Breast epithelium (tissue), 4 donors: Measurements from ENCODE around the gene CAMTA1. TPM values are rescaled to one million over a fixed set of nuclear protein-coding genes. Genes with fewer than 3 reads are reported as not detected.
A peak's percentile ranks its signal among the peaks of the same experiment; 100 is the strongest.

Experiments
- DNase-seq, 2 donors: peaks; one replicate each; pipeline ENCODE4 v3.0.0-alpha.2; 2019; ENCODE audit warnings: low spot score in 2 of 2
- H3K27ac ChIP-seq, 2 donors: fragments of 200-600 bp; sonication (generic) in 1 of 2; one replicate each; pipeline ENCODE4 v1.5.1; 2016 to 2019; ENCODE audit warnings: mild to moderate bottlenecking in 1 of 2
- H3K27me3 ChIP-seq, 2 donors: fragments of 200-600 bp; sonication (generic) in 1 of 2; one replicate each; pipeline versions ENCODE4 v1.5.1 to v1.6.0; 2017 to 2019; ENCODE audit warnings: control low read depth in 1 of 2, mild to moderate bottlenecking in 1 of 2
- H3K36me3 ChIP-seq: fragments of 200-600 bp; one replicate; pipeline ENCODE4 v1.5.1; 2019
- H3K4me1 ChIP-seq, 2 donors: fragments of 200-600 bp; sonication (generic); one replicate each; pipeline ENCODE4 v1.5.1; 2016 to 2019; ENCODE audit warnings: control low read depth in 1 of 2
- H3K4me3 ChIP-seq, 3 donors: fragments of 200-600 bp; sonication (generic); 1 replicate in 2 of 3; 2 replicates in 1 of 3; pipeline ENCODE4 v1.5.1; 2016 to 2019; ENCODE audit warnings: mild to moderate bottlenecking in 3 of 3, moderate library complexity in 2 of 3
- H3K9me3 ChIP-seq, 2 donors: fragments of 200-600 bp; sonication (generic) in 1 of 2; one replicate each; pipeline ENCODE4 v1.5.1; 2016 to 2019; ENCODE audit warnings: control low read depth in 1 of 2
- POLR2A ChIP-seq: fragments of 450-650 bp; IDR thresholded peaks from one replicate; pipeline ENCODE4 v1.6.1; 2016; ENCODE audit warnings: antibody characterized with exemption, mild to moderate bottlenecking, moderate library complexity
- POLR2AphosphoS5 ChIP-seq, 3 donors: sonication (generic); formaldehyde crosslinking; IDR thresholded peaks; one replicate each; pipeline ENCODE4 v1.6.1; 2017; ENCODE audit warnings: antibody characterized with exemption in 3 of 3
- intact Hi-C: fragments of 100-400 bp; cut with DNase I; formaldehyde crosslinking; loops from one replicate; pipeline ENCODE4 v1.15.1; 2023; ENCODE audit warnings: low total_unique reads
- total RNA-seq, 3 donors: library from RNA; depleted of rRNA; stranded (reverse); fragments of >200 nt; gene quantifications; one replicate each; pipeline ENCODE4 v1.1.0, GENCODE V29; 2016
- TF ChIP-seq, protein P1 (sequence below), 3 donors: fragments of 450-650 bp; IDR thresholded peaks; one replicate each; pipeline ENCODE4 v1.5.1; 2016 to 2017; ENCODE audit warnings: antibody characterized with exemption in 3 of 3, mild to moderate bottlenecking in 3 of 3, moderate library complexity in 3 of 3

CAMTA1 gene
- total RNA-seq, 3 donors from 2014 or later, result 53.4 to 84.0 (median 61.9) TPM

DNA sequence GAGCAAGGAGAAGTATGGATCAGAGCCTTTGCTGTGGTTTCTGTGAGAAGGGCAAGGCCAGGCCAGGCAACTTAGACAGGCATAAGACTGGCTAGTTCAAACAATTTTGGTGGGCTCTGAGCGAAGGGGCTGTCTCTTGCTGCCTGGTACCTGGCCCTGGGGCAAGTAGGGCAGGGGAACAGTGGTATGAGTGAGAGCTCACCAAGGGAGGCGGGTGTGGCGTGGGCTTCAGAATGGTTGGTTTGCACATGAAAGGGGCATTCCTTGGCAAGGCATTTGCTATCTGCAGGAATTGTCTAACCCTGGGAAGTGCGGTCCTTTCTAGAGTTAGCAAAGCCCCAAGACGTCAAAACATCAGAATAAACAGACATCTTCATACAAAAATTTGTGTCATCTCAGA, 210.5 kb downstream of the CAMTA1 start:
- Histone ChIP-seq H3K4me3 (no peak overlapping the region), H3K27ac (no peak overlapping the region), H3K36me3 (no peaks in the 10 kb centered on the region), H3K9me3 (peaks cover 0 to 5% of the 10 kb centered on the region in 2 donors), H3K4me1 (no peaks in the 10 kb centered on the region), H3K27me3 (no peaks in the 10 kb centered on the region)
- TF ChIP-seq, protein P1, sequence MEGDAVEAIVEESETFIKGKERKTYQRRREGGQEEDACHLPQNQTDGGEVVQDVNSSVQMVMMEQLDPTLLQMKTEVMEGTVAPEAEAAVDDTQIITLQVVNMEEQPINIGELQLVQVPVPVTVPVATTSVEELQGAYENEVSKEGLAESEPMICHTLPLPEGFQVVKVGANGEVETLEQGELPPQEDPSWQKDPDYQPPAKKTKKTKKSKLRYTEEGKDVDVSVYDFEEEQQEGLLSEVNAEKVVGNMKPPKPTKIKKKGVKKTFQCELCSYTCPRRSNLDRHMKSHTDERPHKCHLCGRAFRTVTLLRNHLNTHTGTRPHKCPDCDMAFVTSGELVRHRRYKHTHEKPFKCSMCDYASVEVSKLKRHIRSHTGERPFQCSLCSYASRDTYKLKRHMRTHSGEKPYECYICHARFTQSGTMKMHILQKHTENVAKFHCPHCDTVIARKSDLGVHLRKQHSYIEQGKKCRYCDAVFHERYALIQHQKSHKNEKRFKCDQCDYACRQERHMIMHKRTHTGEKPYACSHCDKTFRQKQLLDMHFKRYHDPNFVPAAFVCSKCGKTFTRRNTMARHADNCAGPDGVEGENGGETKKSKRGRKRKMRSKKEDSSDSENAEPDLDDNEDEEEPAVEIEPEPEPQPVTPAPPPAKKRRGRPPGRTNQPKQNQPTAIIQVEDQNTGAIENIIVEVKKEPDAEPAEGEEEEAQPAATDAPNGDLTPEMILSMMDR (IDR thresholded peaks at IDR 0.05), result no peak
- TF ChIP-seq POLR2AphosphoS5 (IDR thresholded peaks at IDR 0.05) (no peak), POLR2A (no peak)
- DNase-seq, result peak in 1 of 2 donors; percentile 20
- intact Hi-C loops, result no loop called here

DNA sequence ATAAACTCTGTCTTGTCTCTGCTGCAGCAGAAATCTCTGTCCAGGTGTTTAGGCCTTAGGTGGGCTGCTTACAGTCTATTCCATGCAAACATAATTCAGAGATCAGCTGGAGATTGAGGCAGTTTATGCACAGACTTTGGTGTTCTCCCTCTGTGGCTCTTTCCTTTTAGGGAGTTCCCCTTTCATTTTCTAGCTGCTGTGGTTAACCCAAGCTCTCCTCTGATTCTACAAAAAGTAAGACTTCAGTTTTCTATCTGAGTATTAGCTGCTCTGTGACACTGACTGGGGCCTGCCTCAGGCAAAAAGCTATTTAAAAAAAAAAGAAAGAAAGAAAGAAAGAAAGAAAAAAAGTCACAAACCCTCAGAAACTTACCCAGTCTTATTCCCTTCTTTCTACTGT, 211.1 kb downstream of the CAMTA1 start:
- TF ChIP-seq, protein P1 (IDR thresholded peaks at IDR 0.05), result no peak
- no peak for TF ChIP-seq POLR2AphosphoS5 (IDR thresholded peaks at IDR 0.05)
- no peak for TF ChIP-seq POLR2A
- intact Hi-C loops, result no loop called here
- H3K9me3 ChIP-seq, result peaks cover 0 to 5% of the 10 kb centered on the region in 2 donors
- H3K4me1 ChIP-seq, result no peaks in the 10 kb centered on the region
- H3K4me3 ChIP-seq, result no peak overlapping the region
- H3K36me3 ChIP-seq, result no peaks in the 10 kb centered on the region
- H3K27ac ChIP-seq, result no peak overlapping the region
- no peak for DNase-seq
- H3K27me3 ChIP-seq, result no peaks in the 10 kb centered on the region

DNA sequence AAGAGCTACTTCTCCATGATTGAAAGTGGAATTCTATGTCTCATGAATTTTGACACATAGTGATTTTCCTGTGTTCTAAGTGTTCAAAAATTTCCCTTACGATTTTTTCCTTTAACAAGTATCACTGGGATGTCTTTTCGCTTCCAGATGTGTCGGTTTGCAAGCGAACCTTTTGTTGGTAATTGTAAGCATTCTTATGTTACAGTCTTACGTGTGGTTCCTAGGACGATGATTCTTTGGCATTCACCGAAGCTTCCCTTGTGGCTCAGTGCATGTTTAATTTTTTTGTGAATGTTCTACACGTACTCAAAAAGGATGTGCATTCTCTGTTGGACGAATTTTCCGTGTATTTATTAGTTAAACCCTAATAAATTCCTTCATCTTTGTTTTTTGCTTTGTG, 211.6 kb downstream of the CAMTA1 start:
- Histone ChIP-seq H3K4me3 (no peak overlapping the region), H3K27me3 (no peaks in the 10 kb centered on the region), H3K27ac (no peak overlapping the region), H3K4me1 (no peaks in the 10 kb centered on the region), H3K9me3 (peaks cover 0 to 5% of the 10 kb centered on the region in 2 donors), H3K36me3 (no peaks in the 10 kb centered on the region)
- DNase-seq, result no peak
- intact Hi-C loops, result no loop called here
- TF ChIP-seq POLR2AphosphoS5 (IDR thresholded peaks at IDR 0.05), result no peak
- TF ChIP-seq, protein P1 (IDR thresholded peaks at IDR 0.05), result no peak
- TF ChIP-seq POLR2A, result no peak

DNA sequence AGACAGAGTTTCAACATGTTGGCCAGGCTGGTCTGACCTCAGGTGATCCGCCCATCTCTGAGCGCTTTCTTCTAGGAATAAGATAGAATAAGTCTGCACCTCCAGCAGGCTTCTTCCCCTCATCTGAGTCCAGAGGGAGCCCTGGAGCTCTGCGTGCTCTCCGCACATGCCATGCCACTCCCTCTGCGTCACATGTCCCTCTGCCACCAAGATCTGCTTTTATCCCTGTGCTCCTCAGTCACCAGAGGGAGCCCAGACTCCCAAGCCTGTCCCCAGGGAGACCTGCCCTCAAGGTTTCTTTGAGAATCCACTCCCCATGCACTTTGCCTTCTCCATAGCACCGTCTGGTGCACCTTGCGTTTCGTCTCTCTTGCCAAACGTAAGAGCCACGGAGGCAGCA, 213.0 kb downstream of the CAMTA1 start:
- Histone ChIP-seq H3K36me3 (no peaks in the 10 kb centered on the region), H3K4me3 (no peak overlapping the region), H3K27ac (no peak overlapping the region), H3K4me1 (no peaks in the 10 kb centered on the region), H3K9me3 (peaks cover 0 to 5% of the 10 kb centered on the region in 2 donors), H3K27me3 (no peaks in the 10 kb centered on the region)
- intact Hi-C loops, result no loop called here
- no peak for TF ChIP-seq POLR2AphosphoS5 (IDR thresholded peaks at IDR 0.05)
- no peak for DNase-seq

DNA sequence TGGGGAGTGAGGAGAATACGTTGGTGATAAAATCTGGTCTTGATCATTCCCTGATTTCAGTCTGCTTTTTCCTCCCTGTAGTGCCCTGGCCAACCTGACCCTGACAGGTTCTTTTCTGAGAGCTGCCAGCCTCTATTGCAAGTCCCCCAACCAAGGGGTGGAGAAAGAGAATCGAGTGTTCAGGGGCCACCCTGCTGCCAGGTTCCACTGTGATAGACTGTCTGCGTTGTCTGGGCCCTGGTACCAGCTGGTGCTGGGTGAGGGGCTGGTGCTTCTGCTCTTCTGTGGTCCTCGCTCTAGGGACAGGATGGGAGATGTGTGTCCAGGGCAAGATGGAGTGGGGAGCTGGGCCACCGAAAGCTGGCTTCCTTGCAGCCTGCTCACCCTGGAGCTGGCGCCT, 214.6 kb downstream of the CAMTA1 start:
- no peak overlapping the region for H3K4me3 ChIP-seq

More for the DNA sequence above, 214.6 kb downstream of the CAMTA1 start:
- no peaks in the 10 kb centered on the region for H3K36me3 ChIP-seq
- no peaks in the 10 kb centered on the region for H3K9me3 ChIP-seq
- DNase-seq, result no peak
- no peaks in the 10 kb centered on the region for H3K4me1 ChIP-seq
- H3K27ac ChIP-seq, result no peak overlapping the region
- intact Hi-C loops, result no loop called here
- TF ChIP-seq, protein P1 (IDR thresholded peaks at IDR 0.05), result no peak
- TF ChIP-seq POLR2A (no peak), POLR2AphosphoS5 (IDR thresholded peaks at IDR 0.05) (no peak)
- no peaks in the 10 kb centered on the region for H3K27me3 ChIP-seq
